GM18519 (cell line): Measurements from ENCODE around the gene TMEM81.

Source experiments
- ATAC-seq: cut with Tn5 transposase; IDR thresholded peaks from one replicate; pipeline ENCODE4 v1.9.1; 2021; ENCODE audit warnings: mild to moderate bottlenecking, moderate library complexity; ENCODE audit not compliant: unreplicated experiment, low FRiP score

TMEM81 gene

DNA sequence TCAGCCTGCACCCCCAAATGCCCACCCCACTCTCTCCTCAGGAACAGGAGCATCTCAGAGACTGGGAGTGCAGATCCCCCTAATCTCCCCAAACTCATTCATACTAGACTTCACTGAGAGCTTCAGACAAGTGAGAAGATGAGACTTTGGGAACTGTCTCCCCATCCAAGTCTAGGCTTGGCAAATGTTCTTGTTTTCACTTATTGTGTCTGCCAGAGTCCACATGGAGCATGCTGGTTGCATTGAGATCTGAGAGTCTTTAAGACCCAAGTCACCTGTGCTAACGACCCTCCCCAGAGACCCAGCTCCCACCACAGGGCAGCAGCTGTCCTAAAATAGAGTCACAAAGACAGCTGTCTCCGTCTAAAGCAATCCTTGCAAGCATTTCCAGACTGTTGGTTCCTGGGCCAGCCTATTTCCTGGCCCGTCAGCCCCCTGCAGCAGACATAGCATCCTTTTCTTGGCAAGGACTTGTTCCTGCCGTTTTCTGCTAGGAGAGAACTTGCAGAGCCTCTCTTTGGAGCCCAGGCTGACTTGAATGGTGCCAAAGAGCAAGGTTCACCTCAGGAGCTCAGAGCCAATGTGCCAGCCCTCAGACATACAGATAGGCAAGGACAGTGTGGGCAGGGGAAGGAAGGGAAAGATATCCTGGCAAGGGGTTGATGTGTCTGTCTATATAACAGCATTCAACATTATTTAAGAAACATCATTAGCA, 43.1 kb downstream of the TMEM81 start:
- ATAC-seq = no peak

DNA sequence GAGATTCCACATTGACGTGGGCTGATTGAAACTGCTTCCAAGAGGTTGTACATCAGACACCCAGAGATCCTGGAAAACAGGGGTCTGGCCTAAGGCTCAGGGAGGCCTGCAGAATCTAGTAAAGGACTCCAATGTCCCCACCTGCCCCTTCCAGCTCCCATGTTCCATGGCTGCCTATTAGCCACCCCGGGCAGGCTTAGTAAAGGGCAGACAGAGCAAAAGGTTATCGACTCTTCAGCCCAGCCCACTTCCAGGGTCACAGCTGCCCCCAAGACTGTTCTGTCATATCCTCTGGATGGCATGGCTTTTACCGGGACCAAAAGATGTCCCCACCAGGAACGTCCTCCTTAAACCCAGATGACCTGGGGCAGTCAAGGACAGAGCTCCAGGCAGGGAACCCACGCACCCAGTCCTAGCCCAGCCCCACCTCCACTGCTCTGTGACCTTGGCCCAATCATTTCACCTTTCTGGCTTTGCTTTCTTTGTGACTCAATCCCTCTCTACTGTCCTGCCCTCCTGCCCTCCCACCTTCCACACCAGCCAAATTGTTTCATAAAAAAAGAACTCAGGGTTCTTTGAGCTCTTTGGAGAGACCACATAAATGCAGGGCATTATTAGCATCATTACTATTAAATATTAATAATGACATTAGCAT, 46.0 kb downstream of the TMEM81 start:
- ATAC-seq = no peak

DNA sequence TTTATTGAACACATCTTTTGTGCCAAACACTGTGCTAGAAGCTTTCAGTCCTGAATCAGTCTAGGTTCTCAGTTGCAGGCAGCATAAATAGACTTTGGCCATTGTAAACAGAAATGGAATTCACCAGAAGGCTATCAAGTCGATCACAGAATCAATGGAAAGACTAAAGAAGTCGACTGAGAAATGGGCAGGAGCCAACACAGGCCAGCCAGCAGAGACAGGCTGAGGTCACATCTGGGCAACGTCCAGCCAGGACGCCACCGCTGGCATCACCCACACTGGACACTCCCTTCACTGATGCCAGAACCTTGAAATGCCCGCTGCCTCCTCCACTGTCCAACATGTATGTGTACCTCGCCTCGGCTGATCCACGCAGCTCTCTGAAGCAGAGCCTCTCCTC, 46.7 kb downstream of the TMEM81 start:
- no peak for ATAC-seq
